DND-41 (cell line): Measurements from ENCODE around the gene GSG1L2.

Experiments
- ATAC-seq: fragments of 200-7000 bp; cut with Tn5 transposase; 3 replicates; pipeline ENCODE4 v1.9.1; 2021; ENCODE audit warnings: low read depth; ENCODE audit not compliant: insufficient read depth
- DNase-seq: peaks from one replicate; pipeline ENCODE4 v3.0.0-alpha.2; 2020
- H2AFZ ChIP-seq: 2 replicates; pipeline ENCODE4 v1.6.0; 2012; ENCODE audit warnings: low read depth, low read length
- H3K27ac ChIP-seq: 2 replicates; pipeline ENCODE4 v1.5.1; 2012; ENCODE audit warnings: low read length, inconsistent platforms
- H3K27me3 ChIP-seq: fragments of 200-600 bp; sonication (generic); 2 replicates; pipeline ENCODE4 v1.6.0; 2012; ENCODE audit warnings: low read length, mild to moderate bottlenecking, inconsistent platforms; ENCODE audit not compliant: insufficient read depth, poor library complexity
- H3K36me3 ChIP-seq: 2 replicates; pipeline ENCODE4 v1.5.1; 2012; ENCODE audit warnings: low read length, inconsistent platforms; ENCODE audit not compliant: insufficient read depth
- H3K4me1 ChIP-seq: 2 replicates; pipeline ENCODE4 v1.5.1; 2012; ENCODE audit warnings: mild to moderate bottlenecking, low read length; ENCODE audit not compliant: insufficient read depth
- H3K4me2 ChIP-seq: 2 replicates; pipeline ENCODE4 v1.6.0; 2012; ENCODE audit warnings: mild to moderate bottlenecking, moderate library complexity, low read length, inconsistent platforms; ENCODE audit not compliant: insufficient read depth
- H3K4me3 ChIP-seq, 2 experiments: fragments of 200-600 bp in 1 of 2; shearing (Covaris generic) in 1 of 2; 2 replicates each; pipeline ENCODE4 v1.5.1; 2012 to 2016; ENCODE audit warnings: inconsistent platforms in 2 of 2, low read length in 2 of 2, mild to moderate bottlenecking in 2 of 2, low read depth in 1 of 2, moderate library complexity in 1 of 2
- H3K79me2 ChIP-seq: 2 replicates; pipeline ENCODE4 v1.6.0; 2012; ENCODE audit warnings: low read length, inconsistent platforms; ENCODE audit not compliant: insufficient read depth
- H3K9ac ChIP-seq: 2 replicates; pipeline ENCODE4 v1.6.0; 2012; ENCODE audit warnings: low read depth, mild to moderate bottlenecking, inconsistent platforms, low read length, moderate library complexity
- H3K9me3 ChIP-seq: 2 replicates; pipeline ENCODE4 v1.5.1; 2012; ENCODE audit warnings: low read length, moderate library complexity, mild to moderate bottlenecking, inconsistent platforms; ENCODE audit not compliant: insufficient read depth, severe bottlenecking
- H4K20me1 ChIP-seq: 2 replicates; pipeline ENCODE4 v1.6.0; 2012; ENCODE audit warnings: low read length; ENCODE audit not compliant: insufficient read depth
- CTCF ChIP-seq: IDR thresholded peaks from 2 replicates; pipeline ENCODE4 v1.5.1; 2012; ENCODE audit warnings: borderline replicate concordance, low read length, moderate library complexity, mild to moderate bottlenecking; ENCODE audit not compliant: poor library complexity, severe bottlenecking; ENCODE audit errors: extremely low read depth
- EZH2 ChIP-seq: IDR thresholded peaks from 3 replicates; pipeline ENCODE4 v1.6.1; 2012; ENCODE audit warnings: borderline replicate concordance, low read depth, mild to moderate bottlenecking, moderate library complexity, low read length, inconsistent platforms; ENCODE audit not compliant: severe bottlenecking

GSG1L2 gene

GRCh38 chr17:9780552-9780951 lies 41.3 kb downstream of the GSG1L2 start:
- H3K36me3 ChIP-seq = no peaks in the 10 kb centered on the region
- no peaks in the 10 kb centered on the region for H3K4me1 ChIP-seq
- no peaks in the 10 kb centered on the region for H3K9me3 ChIP-seq
- H3K4me2 ChIP-seq = no peak overlapping the region
- TF ChIP-seq CTCF (no peak), EZH2 (no peak)
- peaks cover 18% of the 10 kb centered on the region for H3K27me3 ChIP-seq
- H3K27ac ChIP-seq = no peak overlapping the region
- DNase-seq (no peak), ATAC-seq (no peak)
- no peak overlapping the region for H3K9ac ChIP-seq
- no peak overlapping the region for H2AFZ ChIP-seq
- H3K79me2 ChIP-seq = no peaks in the 10 kb centered on the region
- no peaks in the 10 kb centered on the region for H4K20me1 ChIP-seq
- no peak overlapping the region for H3K4me3 ChIP-seq

GRCh38 chr17:9776911-9777310 lies 45.0 kb downstream of the GSG1L2 start:
- no peak overlapping the region for H2AFZ ChIP-seq
- no peak overlapping the region for H3K9ac ChIP-seq
- TF ChIP-seq EZH2 (no peak), CTCF (no peak)
- no peaks in the 10 kb centered on the region for H3K79me2 ChIP-seq
- H3K27ac ChIP-seq = no peak overlapping the region
- no peak for ATAC-seq
- no peaks in the 10 kb centered on the region for H3K4me1 ChIP-seq
- H4K20me1 ChIP-seq = no peaks in the 10 kb centered on the region
- H3K27me3 ChIP-seq = peaks cover 4% of the 10 kb centered on the region
- no peak overlapping the region for H3K4me3 ChIP-seq
- no peaks in the 10 kb centered on the region for H3K9me3 ChIP-seq
- no peaks in the 10 kb centered on the region for H3K36me3 ChIP-seq
- H3K4me2 ChIP-seq = no peak overlapping the region
- no peak for DNase-seq

- Histone ChIP-seq H2AFZ (no peak overlapping the region), H3K27me3 (no peaks in the 10 kb centered on the region), H3K4me2 (no peak overlapping the region), H3K4me3 (no peak overlapping the region), H3K9me3 (no peaks in the 10 kb centered on the region), H3K9ac (no peak overlapping the region), H3K36me3 (no peaks in the 10 kb centered on the region), H4K20me1 (0 out of 2 replicates have a peak, but pooled peaks cover 4% of the 10 kb centered on the region), H3K27ac (no peak overlapping the region), H3K79me2 (no peaks in the 10 kb centered on the region), H3K4me1 (no peaks in the 10 kb centered on the region)
- no peak for ATAC-seq
- no peak for DNase-seq
- TF ChIP-seq CTCF (no peak), EZH2 (no peak)
Measured at GRCh38 chr17:9772658-9773057, 49.2 kb downstream of the GSG1L2 start.

GRCh38 chr17:9771465-9771864 lies 50.4 kb downstream of the GSG1L2 start:
- Histone ChIP-seq H3K4me1 (no peaks in the 10 kb centered on the region), H3K9me3 (no peaks in the 10 kb centered on the region), H3K4me2 (no peak overlapping the region), H3K36me3 (no peaks in the 10 kb centered on the region), H3K27ac (no peak overlapping the region), H3K9ac (no peak overlapping the region), H3K27me3 (no peaks in the 10 kb centered on the region), H4K20me1 (0 out of 2 replicates have a peak, but pooled peaks cover 4% of the 10 kb centered on the region), H3K4me3 (no peak overlapping the region), H2AFZ (no peak overlapping the region), H3K79me2 (no peaks in the 10 kb centered on the region)
- DNase-seq (no peak), ATAC-seq (no peak)
- TF ChIP-seq EZH2 = no peak
- TF ChIP-seq CTCF = no peak
